MCF 10A (cell line): ENCODE results near the gene HINT3. TPM values are rescaled to one million over a fixed set of nuclear protein-coding genes. Genes with fewer than 3 reads are reported as not detected.
A peak's percentile ranks its signal among the peaks of the same experiment; 100 is the strongest.
"Not testable (repeated sequence)": the region's sequence is repeated elsewhere in the genome, so short reads cannot be mapped to it uniquely, and the experiment has no call there.

Experiments used
- Bru-seq: library from RNA; stranded (reverse); fragments of 400-500 nt; gene quantifications from one replicate; lab custom pipeline; 2021; lab: Mats Ljungman, UMichigan
- BruChase-seq, 2 experiments: library from RNA; stranded (reverse); fragments of 400-500 nt; gene quantifications; one replicate each; lab custom pipeline; 2021; lab: Mats Ljungman, UMichigan
- BruUV-seq: library from RNA; stranded (reverse); fragments of 400-500 nt; replicated peaks from 2 replicates; lab custom pipeline; 2021; lab: Mats Ljungman, UMichigan
- CTCF ChIA-PET: fragments of 300-600 bp; sonication (Branson Sonifier 250); formaldehyde crosslinking; extraction: SDS; loops from one replicate; lab custom pipeline; 2021; ENCODE audit warnings: antibody characterized with exemption, inconsistent platforms; lab: Yijun Ruan, JAX
- POLR2A ChIA-PET: fragments of 300-600, 350-650 bp; sonication (Branson Sonifier 250); formaldehyde crosslinking; extraction: SDS; loops from one replicate; lab custom pipeline; 2020; ENCODE audit warnings: antibody characterized with exemption, inconsistent platforms; lab: Yijun Ruan, JAX
- DNase-seq: peaks from one replicate; pipeline ENCODE4 v3.0.0-alpha.2; 2018; ENCODE audit not compliant: unreplicated experiment
- H3K27ac Mint-ChIP-seq: one replicate; pipeline ENCODE4 v1.8.0; 2022; ENCODE audit warnings: mild to moderate bottlenecking, low read depth, mixed read lengths; ENCODE audit not compliant: unreplicated experiment
- H3K27me3 Mint-ChIP-seq: one replicate; pipeline ENCODE4 v1.8.0; 2022; ENCODE audit warnings: mixed read lengths; ENCODE audit not compliant: insufficient read depth, unreplicated experiment
- H3K36me3 Mint-ChIP-seq: one replicate; pipeline ENCODE4 v1.8.0; 2022; ENCODE audit warnings: mild to moderate bottlenecking, moderate library complexity, mixed read lengths; ENCODE audit not compliant: insufficient read depth, unreplicated experiment
- H3K4me1 Mint-ChIP-seq: one replicate; pipeline ENCODE4 v1.8.0; 2022; ENCODE audit warnings: mixed read lengths; ENCODE audit not compliant: insufficient read depth, unreplicated experiment
- H3K4me3 Mint-ChIP-seq: one replicate; pipeline ENCODE4 v1.8.0; 2022; ENCODE audit warnings: mild to moderate bottlenecking, moderate library complexity, mixed read lengths; ENCODE audit not compliant: unreplicated experiment
- H3K9me3 Mint-ChIP-seq: one replicate; pipeline ENCODE4 v1.8.0; 2022; ENCODE audit warnings: mixed read lengths; ENCODE audit not compliant: unreplicated experiment
- CTCF ChIP-seq: fragments of 200-600 bp; IDR thresholded peaks from one replicate; pipeline ENCODE4 v1.8.0; 2022; ENCODE audit warnings: antibody characterized with exemption, mild to moderate bottlenecking; ENCODE audit not compliant: unreplicated experiment
- intact Hi-C: fragments of 100-400 bp; cut with micrococcal nuclease; formaldehyde crosslinking; loops from 2 replicates; pipeline ENCODE4 v1.14.1; 2022
- long read RNA-seq: library from polyadenylated mRNA; stranded (forward); transcript quantifications from one replicate; pipeline ENCODE4 v2.0.0, GENCODE V29; 2022
- total RNA-seq: library from RNA; stranded (reverse); gene quantifications from 2 replicates; pipeline ENCODE4 v1.2.3, GENCODE V29; 2022

HINT3 gene
- total RNA-seq (17.9 and 20.2 TPM in 2 replicates), Bru-seq, nascent RNA (percentile 75 among the genes with signal in this experiment), BruChase-seq, experiment 1, labeled RNA remaining after a 6-hour chase (percentile 89 among the genes with signal in this experiment), BruChase-seq, experiment 2, labeled RNA remaining after a 2-hour chase (percentile 79 among the genes with signal in this experiment)
- long read RNA-seq, transcript HINT3-201 (5 exons, 3,314 nt), result major isoform, 40 of 48 reads
- long read RNA-seq, partial matches to known transcripts, result 1 of 48 reads
- long read RNA-seq, other reads (novel, unspliced or antisense), result 7 of 48 reads

- no peaks in the 10 kb centered on the region for H3K4me1 Mint-ChIP-seq
- intact Hi-C loops, result loop anchor here (1.0 to 2.0 kb wide), 5 partner anchors 38 to 165 kb away; no protein-coding TSS in a partner anchor
- no TSS peak for BruUV-seq
- TF ChIP-seq CTCF, result peak; percentile 97
- H3K9me3 Mint-ChIP-seq, result no peaks in the 10 kb centered on the region
- POLR2A ChIA-PET, result interaction anchor here (0.6 to 5.3 kb wide), 38 partner anchors 8 to 1310 kb away, joined by 3 to 106 read pairs (median 6); partner anchors contain the start of genes NCOA7, RNF146 and TRMT11
- H3K27ac Mint-ChIP-seq, result no peak within 1 kb of the TSS
- no peak within 1 kb of the TSS for H3K4me3 Mint-ChIP-seq
- H3K27me3 Mint-ChIP-seq, result no peaks in the 10 kb centered on the region
- CTCF ChIA-PET, result interaction anchor here (0.6 to 10.3 kb wide), 57 partner anchors 8 to 749 kb away, joined by 3 to 270 read pairs (median 4); partner anchors contain the start of genes NCOA7 and TRMT11
- peak; percentile 96 for DNase-seq
- H3K36me3 Mint-ChIP-seq, result no peaks in the 10 kb centered on the region
Measured at GRCh38 chr6:125956506-125957390, at the start of gene HINT3. Gene HINT3 (plus strand): TSS chr6:125956770. CDS start chr6:125956978, 208 bp downstream.

DNA sequence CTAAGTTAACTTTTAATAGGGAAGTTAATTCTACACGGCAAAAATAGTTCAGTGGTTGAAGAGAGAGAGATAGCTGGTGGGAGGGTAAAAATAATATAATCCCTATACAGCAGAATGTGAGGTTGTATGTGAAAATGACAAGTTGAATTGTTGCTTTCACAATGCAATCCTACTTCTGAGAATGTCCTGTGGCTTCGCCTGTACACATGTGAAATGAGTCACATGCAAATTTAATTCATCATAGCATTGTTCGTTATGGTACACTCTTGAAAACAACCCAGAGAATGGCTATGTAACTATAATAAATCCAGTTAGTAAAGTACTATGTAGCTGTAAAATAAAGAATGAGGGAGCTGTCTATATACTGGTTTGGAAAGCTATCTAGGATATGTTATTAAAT lies 46.0 kb upstream of the HINT3 start:
- ChIA-PET POLR2A (interaction anchor here (0.6 to 12.7 kb wide), 12 partner anchors 8 to 1374 kb away, joined by 3 to 95 read pairs (median 4); partner anchors contain the start of genes NCOA7 and TRMT11), CTCF (interaction anchor here (0.5 to 2.3 kb wide), 6 partner anchors 8 to 63 kb away, joined by 3 to 11 read pairs (median 6); no protein-coding TSS in a partner anchor)
- peak; percentile 71 for DNase-seq
- intact Hi-C loops, result no loop called here
- Mint-ChIP-seq H3K4me3 (no peak overlapping the region), H3K27ac (peak overlapping the region; percentile 82), H3K4me1 (peaks cover 36% of the 10 kb centered on the region), H3K9me3 (no peaks in the 10 kb centered on the region), H3K36me3 (peaks cover 53% of the 10 kb centered on the region), H3K27me3 (no peaks in the 10 kb centered on the region)
- TF ChIP-seq CTCF, result no peak
- no TSS peak for BruUV-seq

DNA sequence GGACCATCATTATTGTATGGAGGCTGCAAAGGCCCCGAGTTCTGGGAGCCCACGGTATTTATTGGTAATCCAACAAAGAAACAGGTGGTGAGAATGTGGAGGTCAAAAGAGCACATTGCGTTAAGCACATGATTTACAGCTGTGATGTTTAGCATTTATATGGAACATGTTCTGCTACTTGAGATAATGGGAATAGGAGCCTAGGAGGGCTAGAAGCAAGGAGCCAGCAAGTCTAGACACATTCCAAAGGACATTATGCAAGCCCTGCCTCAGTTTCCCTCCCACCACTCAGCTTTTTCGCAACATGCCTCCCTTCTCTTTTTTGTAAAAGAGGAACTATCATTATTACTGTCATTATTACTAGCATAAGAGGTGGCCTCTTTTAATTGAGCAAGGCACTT lies 45.5 kb upstream of the HINT3 start:
- Mint-ChIP-seq H3K27ac (peak overlapping the region; percentile 82), H3K36me3 (peaks cover 55% of the 10 kb centered on the region), H3K4me1 (peaks cover 36% of the 10 kb centered on the region)
- BruUV-seq, H3K27me3 Mint-ChIP-seq, H3K4me3 Mint-ChIP-seq, DNase-seq, H3K9me3 Mint-ChIP-seq, intact Hi-C loops: not testable (repeated sequence)
- POLR2A ChIA-PET, result interaction anchor here (0.6 to 12.7 kb wide), 10 partner anchors 8 to 1373 kb away, joined by 3 to 95 read pairs (median 4); partner anchors contain the start of genes NCOA7 and TRMT11
- CTCF ChIA-PET, result interaction anchor here (0.5 to 2.3 kb wide), 9 partner anchors 7 to 1055 kb away, joined by 3 to 11 read pairs (median 4); no protein-coding TSS in a partner anchor

GRCh38 chr6:125912430-125912829 lies 44.1 kb upstream of the HINT3 start:
- H3K36me3 Mint-ChIP-seq, result peaks cover 57% of the 10 kb centered on the region
- H3K4me3 Mint-ChIP-seq, intact Hi-C loops, BruUV-seq, DNase-seq, H3K27ac Mint-ChIP-seq, H3K27me3 Mint-ChIP-seq, H3K9me3 Mint-ChIP-seq: not testable (repeated sequence)
- H3K4me1 Mint-ChIP-seq, result peaks cover 34% of the 10 kb centered on the region
- POLR2A ChIA-PET, result interaction anchor here (0.9 to 12.7 kb wide), 4 partner anchors 9 to 74 kb away, joined by 4 to 95 read pairs (median 6); partner anchors contain the start of gene TRMT11
- CTCF ChIA-PET, result interaction anchor here (1.6 to 1.7 kb wide), 3 partner anchors 9 to 121 kb away, joined by 3 read pairs; no protein-coding TSS in a partner anchor
